GM23248 (cell line): Measurements from ENCODE around the gene ITGB1BP2. TPM values are rescaled to one million over a fixed set of nuclear protein-coding genes. Genes with fewer than 3 reads are reported as not detected.
"Not testable (repeated sequence)": the region's sequence is repeated elsewhere in the genome, so short reads cannot be mapped to it uniquely, and the experiment has no call there.

Source experiments
- DNase-seq: peaks from one replicate; pipeline ENCODE4 v3.0.0-alpha.2; 2015
- H2AFZ ChIP-seq: fragments of 200-600 bp; sonication (generic); 2 replicates; pipeline ENCODE4 v1.6.1; 2016; ENCODE audit warnings: antibody characterized with exemption
- H3F3A ChIP-seq: fragments of 200-600 bp; sonication (generic); 2 replicates; pipeline ENCODE4 v1.6.1; 2016; ENCODE audit warnings: mild to moderate bottlenecking, antibody characterized with exemption, mixed run types; ENCODE audit not compliant: insufficient read depth
- H3K27ac ChIP-seq: fragments of 200-600 bp; sonication (generic); 2 replicates; pipeline ENCODE4 v1.5.1; 2016; ENCODE audit warnings: mild to moderate bottlenecking
- H3K27me3 ChIP-seq: fragments of 200-600 bp; sonication (generic); replicated peaks from 2 replicates; pipeline ENCODE4 v1.6.1; 2016; ENCODE audit warnings: mild to moderate bottlenecking; ENCODE audit not compliant: insufficient read depth
- H3K36me3 ChIP-seq: fragments of 200-600 bp; sonication (generic); 2 replicates; pipeline ENCODE4 v1.6.1; 2016; ENCODE audit warnings: low read depth, mild to moderate bottlenecking
- H3K4me1 ChIP-seq: fragments of 200-600 bp; sonication (generic); 2 replicates; pipeline ENCODE4 v1.6.1; 2016; ENCODE audit warnings: mild to moderate bottlenecking; ENCODE audit not compliant: insufficient read depth
- H3K4me2 ChIP-seq: fragments of 200-600 bp; sonication (generic); one replicate; pipeline ENCODE4 v1.6.1; 2016; ENCODE audit warnings: mild to moderate bottlenecking; ENCODE audit not compliant: unreplicated experiment
- H3K4me3 ChIP-seq: fragments of 200-600 bp; sonication (generic); 2 replicates; pipeline ENCODE4 v1.5.1; 2016; ENCODE audit warnings: mild to moderate bottlenecking
- H3K79me2 ChIP-seq: fragments of 200-600 bp; sonication (generic); 2 replicates; pipeline ENCODE4 v1.6.1; 2016; ENCODE audit warnings: mild to moderate bottlenecking; ENCODE audit not compliant: insufficient read depth
- H3K9ac ChIP-seq: fragments of 200-600 bp; sonication (generic); 2 replicates; pipeline ENCODE4 v1.6.1; 2016; ENCODE audit warnings: mild to moderate bottlenecking
- H3K9me2 ChIP-seq: fragments of 200-600 bp; sonication (generic); 2 replicates; pipeline ENCODE4 v1.6.1; 2016; ENCODE audit warnings: mixed run types, mild to moderate bottlenecking, moderate library complexity; ENCODE audit not compliant: insufficient read depth
- H3K9me3 ChIP-seq: fragments of 200-600 bp; sonication (generic); one replicate; pipeline ENCODE4 v1.6.1; 2017; ENCODE audit warnings: low read depth
- H4K20me1 ChIP-seq: fragments of 200-600 bp; sonication (generic); 2 replicates; pipeline ENCODE4 v1.6.0; 2016; ENCODE audit not compliant: insufficient read depth
- EZH2 ChIP-seq: fragments of 200-600 bp; sonication (generic); IDR thresholded peaks from 2 replicates; pipeline ENCODE4 v1.6.1; 2018; ENCODE audit warnings: antibody characterized with exemption, mild to moderate bottlenecking; ENCODE audit not compliant: insufficient read depth, poor library complexity, severe bottlenecking
- EZH2phosphoT487 ChIP-seq: fragments of 200-600 bp; sonication (generic); IDR thresholded peaks from 2 replicates; pipeline ENCODE4 v1.6.1; 2018; ENCODE audit warnings: antibody characterized with exemption, moderate library complexity, mild to moderate bottlenecking, low read depth; ENCODE audit not compliant: insufficient read depth
- WGBS, 2 experiments: methylation state at CpG; one replicate each; pipeline ENCODE4 v1.1.6; 2015 to 2017; ENCODE audit warnings: low lambda C conversion rate in 2 of 2, low coverage in 1 of 2; ENCODE audit errors: missing lambda C conversion rate in 2 of 2; 5-methylcytosine and 5-hydroxymethylcytosine counted together
- in situ Hi-C: fragments of 300-500 bp; cut with MboI; formaldehyde crosslinking; loops from 2 replicates; pipeline ENCODE4 v1.15.0; 2020
- polyA plus RNA-seq: library from polyadenylated mRNA; unstranded; fragments of >200 nt; fragmentation: Nextera tagmentation; extraction: Ambion mirVana; gene quantifications from 2 replicates; pipeline ENCODE4 v1.2.1, GENCODE V29; 2016
- total RNA-seq: library from RNA; depleted of rRNA; stranded (reverse); fragments of >200 nt; shearing (Covaris generic); gene quantifications from 2 replicates; pipeline ENCODE4 v1.2.3, GENCODE V29; 2014

ITGB1BP2 gene
- total and polyA plus RNA-seq, 2 experiments from 2014 or later = 0.22 TPM; not detected in 1

GRCh38 chrX:71256051-71256450 lies 45.5 kb upstream of the ITGB1BP2 start:
- H4K20me1 ChIP-seq = no peaks in the 10 kb centered on the region
- no peak for DNase-seq
- peaks cover 8% of the 10 kb centered on the region; the same call in 1 of the 2 replicates for H3K4me1 ChIP-seq
- H3K36me3 ChIP-seq = no peaks in the 10 kb centered on the region
- no peak overlapping the region for H3K4me2 ChIP-seq
- H3K9me2 ChIP-seq = no peaks in the 10 kb centered on the region
- no peaks in the 10 kb centered on the region for H3K9me3 ChIP-seq
- no peaks in the 10 kb centered on the region for H3K27me3 ChIP-seq
- in situ Hi-C loops = no loop called here
- H3K27ac ChIP-seq = no peak overlapping the region
- peaks cover 7% of the 10 kb centered on the region for H3K79me2 ChIP-seq
- no peaks in the 10 kb centered on the region for H3F3A ChIP-seq
- WGBS, 2 experiments = 94 to 95% methylated on average over 5 to 6 of the region's 6 CpGs
- H3K4me3 ChIP-seq = no peak overlapping the region
- no peak overlapping the region for H3K9ac ChIP-seq
- peak overlapping the region; percentile 92; the same call in 1 of the 2 replicates for H2AFZ ChIP-seq
- TF ChIP-seq EZH2phosphoT487 = no peak
- no peak for TF ChIP-seq EZH2

GRCh38 chrX:71256856-71257255 lies 44.7 kb upstream of the ITGB1BP2 start:
- H3K27ac ChIP-seq = no peak overlapping the region
- DNase-seq = no peak

GRCh38 chrX:71268624-71269023 lies 32.9 kb upstream of the ITGB1BP2 start:
- H4K20me1 ChIP-seq, H3F3A ChIP-seq, H3K9me3 ChIP-seq, in situ Hi-C loops, H3K27ac ChIP-seq, DNase-seq, H3K36me3 ChIP-seq, H3K27me3 ChIP-seq, H3K4me2 ChIP-seq, H2AFZ ChIP-seq, H3K4me3 ChIP-seq, H3K79me2 ChIP-seq, H3K9ac ChIP-seq, H3K4me1 ChIP-seq, H3K9me2 ChIP-seq: not testable (repeated sequence)

More at GRCh38 chrX:71256856-71257255, 44.7 kb upstream of the ITGB1BP2 start:
- peaks cover 7% of the 10 kb centered on the region for H3K79me2 ChIP-seq
- no peaks in the 10 kb centered on the region for H3F3A ChIP-seq
- WGBS, 2 experiments = 96 to 99% methylated on average over 4 of the region's 4 CpGs
- no peaks in the 10 kb centered on the region for H3K27me3 ChIP-seq
- no peaks in the 10 kb centered on the region for H3K9me2 ChIP-seq
- TF ChIP-seq EZH2 (no peak), EZH2phosphoT487 (no peak)
- H3K4me1 ChIP-seq = peaks cover 8% of the 10 kb centered on the region; the same call in 1 of the 2 replicates
- no peak overlapping the region for H3K4me3 ChIP-seq
- no peaks in the 10 kb centered on the region for H3K9me3 ChIP-seq
- in situ Hi-C loops = no loop called here
- no peaks in the 10 kb centered on the region for H3K36me3 ChIP-seq
- no peak overlapping the region for H3K9ac ChIP-seq
- H2AFZ ChIP-seq = no peak overlapping the region
- H4K20me1 ChIP-seq = no peaks in the 10 kb centered on the region
- H3K4me2 ChIP-seq = no peak overlapping the region

GRCh38 chrX:71269801-71270395 lies 31.7 kb upstream of the ITGB1BP2 start:
- H3K4me2 ChIP-seq = no peak overlapping the region
- H2AFZ ChIP-seq = no peak overlapping the region
- in situ Hi-C loops = no loop called here
- no peaks in the 10 kb centered on the region for H3K36me3 ChIP-seq
- H3K9me3 ChIP-seq = no peaks in the 10 kb centered on the region
- no peaks in the 10 kb centered on the region for H3K79me2 ChIP-seq
- no peaks in the 10 kb centered on the region for H3K9me2 ChIP-seq
- H3K27me3 ChIP-seq = no peaks in the 10 kb centered on the region
- no peaks in the 10 kb centered on the region for H4K20me1 ChIP-seq
- no peak for DNase-seq
- TF ChIP-seq EZH2phosphoT487 (no peak), EZH2 (no peak)
- H3F3A ChIP-seq = no peaks in the 10 kb centered on the region
- no peak overlapping the region for H3K27ac ChIP-seq
- 65 to 66% methylated on average over 11 to 19 of the region's 19 CpGs for WGBS, 2 experiments
- H3K4me1 ChIP-seq = no peaks in the 10 kb centered on the region
- no peak overlapping the region for H3K4me3 ChIP-seq
- H3K9ac ChIP-seq = no peak overlapping the region

- H3K4me3 ChIP-seq, H3K27ac ChIP-seq, H3K9me2 ChIP-seq, H3K9ac ChIP-seq, H3K79me2 ChIP-seq, DNase-seq, H2AFZ ChIP-seq, H3K9me3 ChIP-seq, H3K4me2 ChIP-seq, H3K27me3 ChIP-seq, H3K36me3 ChIP-seq, H4K20me1 ChIP-seq, in situ Hi-C loops, H3F3A ChIP-seq, H3K4me1 ChIP-seq: not testable (repeated sequence)
- 47 to 54% methylated on average over 2 of the region's 2 CpGs for WGBS, 2 experiments
Observed at GRCh38 chrX:71272313-71272712, 29.2 kb upstream of the ITGB1BP2 start.

GRCh38 chrX:71281300-71281699 lies 20.2 kb upstream of the ITGB1BP2 start:
- H3K36me3 ChIP-seq, H3K9ac ChIP-seq, H3K9me2 ChIP-seq, H3K27me3 ChIP-seq, H3K9me3 ChIP-seq, H3F3A ChIP-seq, in situ Hi-C loops, H3K4me1 ChIP-seq, H2AFZ ChIP-seq, H3K27ac ChIP-seq, DNase-seq, H4K20me1 ChIP-seq, H3K4me2 ChIP-seq, H3K4me3 ChIP-seq: not testable (repeated sequence)
- 92 to 96% methylated on average over 4 to 11 of the region's 11 CpGs for WGBS, 2 experiments
- peaks cover 27% of the 10 kb centered on the region for H3K79me2 ChIP-seq
